ENCODE data around the gene SH3YL1.

The SH3YL1 gene, protein sequence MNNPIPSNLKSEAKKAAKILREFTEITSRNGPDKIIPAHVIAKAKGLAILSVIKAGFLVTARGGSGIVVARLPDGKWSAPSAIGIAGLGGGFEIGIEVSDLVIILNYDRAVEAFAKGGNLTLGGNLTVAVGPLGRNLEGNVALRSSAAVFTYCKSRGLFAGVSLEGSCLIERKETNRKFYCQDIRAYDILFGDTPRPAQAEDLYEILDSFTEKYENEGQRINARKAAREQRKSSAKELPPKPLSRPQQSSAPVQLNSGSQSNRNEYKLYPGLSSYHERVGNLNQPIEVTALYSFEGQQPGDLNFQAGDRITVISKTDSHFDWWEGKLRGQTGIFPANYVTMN

DNA sequence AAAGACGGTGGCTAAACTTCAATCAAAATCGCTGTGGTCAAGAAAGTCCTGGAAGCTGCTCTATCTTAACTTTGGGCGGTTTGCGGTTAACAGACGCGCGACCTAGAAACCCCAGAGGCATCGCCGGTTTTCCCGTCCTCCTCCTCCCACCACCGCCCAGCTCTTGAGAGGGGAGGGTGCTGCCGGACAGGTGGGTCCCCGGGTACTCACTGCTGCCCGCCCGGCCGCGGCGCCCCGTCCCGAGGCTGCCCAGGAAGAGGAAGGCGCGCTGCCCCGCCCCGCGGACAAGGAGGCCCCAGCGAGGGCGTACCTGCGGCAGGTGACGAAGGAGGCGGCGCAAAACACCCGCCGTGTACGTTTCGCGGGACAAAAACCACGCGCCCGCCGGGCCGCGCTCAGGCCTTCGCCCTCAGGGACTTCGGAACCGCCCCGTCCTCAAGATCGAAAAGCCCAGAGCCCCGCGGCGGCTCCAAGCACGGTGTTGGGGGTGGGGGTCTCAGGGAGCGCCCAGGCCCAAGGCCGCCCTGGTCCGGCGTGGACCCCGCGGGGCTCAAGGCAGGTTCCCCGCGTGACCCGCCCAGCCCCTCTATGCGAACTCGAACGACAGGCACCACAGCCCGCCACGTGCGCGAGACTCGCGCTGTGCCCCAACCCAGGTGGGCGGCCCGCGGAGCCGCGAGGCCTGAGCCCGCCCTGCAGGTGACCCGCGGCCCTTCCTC lies at the start of gene SH3YL1:
SH3YL1 (minus strand) TSS at position 259 of the 719 bp plus-strand sequence; CDS start at position 211, 48 bp downstream.
- no peak for DNase-seq (ENCODE audit: low read depth)

DNA sequence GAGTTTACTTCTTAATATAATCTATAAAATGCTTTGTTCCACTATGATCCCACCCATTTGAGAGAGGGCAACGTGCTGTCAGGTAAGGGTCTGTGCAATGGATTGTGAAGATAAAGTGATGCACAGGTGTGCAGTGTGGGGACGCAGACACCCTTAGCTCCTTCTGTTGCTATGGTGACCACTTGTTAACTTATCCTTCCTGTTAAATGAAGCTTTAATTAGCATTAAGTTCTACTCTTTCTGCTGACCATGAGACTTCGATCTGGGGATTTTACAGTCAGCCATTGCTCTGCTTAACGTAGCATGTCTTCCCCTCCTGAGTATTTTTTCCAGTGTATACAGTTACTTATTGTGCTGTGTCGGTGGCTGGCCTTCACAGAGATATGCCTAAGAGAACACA lies 47.2 kb upstream of the SH3YL1 start:
- DNase-seq (ENCODE audit: low read depth) = no peak

DNA sequence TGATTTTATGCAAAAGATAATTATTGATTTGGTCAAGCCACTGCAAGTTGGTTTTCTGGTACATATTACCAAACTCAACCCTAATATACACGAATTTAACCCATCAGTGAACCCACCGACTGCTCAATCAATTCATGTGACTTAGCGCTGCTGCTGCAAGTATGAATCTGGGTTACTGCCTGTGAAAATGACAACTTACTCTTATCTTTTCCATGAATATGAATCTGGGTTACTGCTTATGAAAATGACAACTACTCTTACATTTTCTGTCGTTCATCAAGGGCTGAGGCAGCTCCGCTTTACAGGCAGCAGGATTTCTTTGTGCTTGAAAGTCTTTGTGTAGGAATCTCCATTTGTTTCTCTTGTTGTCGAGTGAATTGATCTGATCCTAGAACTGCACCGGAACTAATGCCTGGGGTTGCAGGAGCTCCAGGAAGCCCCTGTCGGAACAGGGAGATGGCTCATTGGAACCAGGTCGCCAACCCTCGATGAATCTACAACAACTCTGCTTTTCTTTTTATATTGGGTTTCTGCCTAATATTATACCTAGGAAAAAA lies 46.2 kb upstream of the SH3YL1 start:
- DNase-seq (ENCODE audit: low read depth) = no peak

DNA sequence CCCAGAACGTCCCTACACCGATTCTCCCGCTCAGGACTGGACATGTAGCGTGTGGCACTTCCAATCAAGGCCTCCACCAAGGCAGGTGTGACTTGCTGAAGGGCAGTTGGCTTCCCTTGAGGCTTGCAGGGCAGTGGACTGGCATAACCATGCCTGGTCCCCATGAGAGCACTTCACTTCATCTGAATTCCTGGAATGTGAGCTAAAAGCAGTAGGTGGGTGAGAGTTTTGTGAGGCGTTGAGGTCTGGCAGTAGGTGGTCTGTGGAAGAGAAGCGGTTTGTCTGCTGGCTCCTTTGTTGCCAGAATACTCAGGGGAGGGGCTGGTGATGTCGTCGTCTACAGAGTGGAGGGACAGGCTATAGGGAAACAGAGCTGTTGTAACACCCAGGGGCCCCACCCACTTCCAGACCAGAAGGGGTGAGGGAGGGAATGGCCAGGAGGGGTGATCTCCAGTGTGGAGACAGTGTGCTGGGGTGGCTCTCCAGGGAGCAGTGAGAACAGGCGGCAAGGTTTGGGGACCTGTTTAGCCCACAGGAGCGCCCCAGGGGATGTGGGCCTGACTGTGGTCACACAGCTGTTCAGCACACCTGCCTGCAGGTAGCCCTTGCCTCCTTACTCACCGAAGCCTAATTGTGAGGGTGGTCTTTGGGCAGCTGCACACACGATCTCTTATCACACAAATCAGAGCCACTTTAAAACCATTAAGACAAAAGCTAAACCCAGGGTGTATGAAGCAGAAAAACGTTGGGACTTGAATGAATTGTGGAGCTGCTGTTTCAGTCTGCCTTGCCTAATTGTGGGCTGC lies 45.5 kb upstream of the SH3YL1 start:
- DNase-seq (ENCODE audit: low read depth) = no peak

DNA sequence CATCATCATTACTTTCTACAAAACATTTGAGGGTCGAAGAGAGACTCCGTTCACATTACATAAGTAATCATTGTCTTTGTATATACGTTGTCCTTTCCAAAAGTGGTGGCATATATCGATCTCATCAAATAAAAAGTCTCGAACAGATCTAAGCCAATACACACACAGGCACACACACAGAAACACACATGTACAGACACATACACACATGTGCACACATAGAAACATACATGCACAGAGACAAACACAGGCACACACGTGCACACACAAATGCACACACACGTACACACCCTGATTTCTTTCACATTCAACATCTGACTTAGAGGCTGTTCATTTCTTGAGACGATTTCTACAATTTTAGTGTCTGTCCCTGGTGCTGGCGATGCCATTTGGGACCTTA lies 41.5 kb upstream of the SH3YL1 start:
- no peak for DNase-seq (ENCODE audit: low read depth)

DNA sequence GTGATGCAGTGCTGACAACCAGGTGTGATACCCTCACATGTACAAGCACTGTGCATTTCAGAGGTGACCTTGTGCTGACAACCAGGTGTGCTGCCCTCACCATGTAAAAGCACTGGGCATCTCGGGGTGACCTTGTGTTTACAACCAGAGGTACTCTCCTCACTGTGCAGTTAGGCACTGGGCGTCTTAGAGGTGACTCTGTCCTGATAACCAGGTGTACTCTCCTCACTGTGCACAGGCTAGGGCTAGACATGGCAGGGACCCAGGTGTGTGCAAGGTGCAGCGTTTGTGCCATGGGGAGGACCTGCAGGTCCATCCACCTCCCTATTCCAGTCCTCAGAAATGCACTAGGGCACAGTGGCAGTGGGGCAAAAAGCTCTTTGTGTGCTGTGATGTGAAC lies 32.5 kb upstream of the SH3YL1 start:
- DNase-seq (ENCODE audit: low read depth) = no peak

DNA sequence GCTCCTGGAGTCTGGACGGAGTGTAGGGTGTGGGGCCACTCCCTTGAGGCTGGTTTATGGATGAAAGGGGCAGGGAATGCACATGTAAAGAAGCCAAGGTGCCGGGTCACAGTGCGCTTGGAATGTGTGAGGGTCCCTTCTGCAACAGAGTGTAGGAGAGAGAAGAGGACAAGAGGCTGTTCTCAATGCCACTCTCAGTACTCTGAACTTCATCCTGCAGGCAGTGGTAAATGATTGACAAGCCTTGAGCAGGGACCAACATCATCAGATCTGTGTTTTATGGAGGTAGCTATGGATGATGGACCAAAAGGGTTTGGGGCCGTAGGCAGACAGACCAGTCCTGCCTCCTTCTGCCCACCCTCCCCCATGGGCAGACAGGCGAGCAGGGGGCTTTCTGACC lies 31.3 kb upstream of the SH3YL1 start:
- DNase-seq (ENCODE audit: low read depth) = no peak

DNA sequence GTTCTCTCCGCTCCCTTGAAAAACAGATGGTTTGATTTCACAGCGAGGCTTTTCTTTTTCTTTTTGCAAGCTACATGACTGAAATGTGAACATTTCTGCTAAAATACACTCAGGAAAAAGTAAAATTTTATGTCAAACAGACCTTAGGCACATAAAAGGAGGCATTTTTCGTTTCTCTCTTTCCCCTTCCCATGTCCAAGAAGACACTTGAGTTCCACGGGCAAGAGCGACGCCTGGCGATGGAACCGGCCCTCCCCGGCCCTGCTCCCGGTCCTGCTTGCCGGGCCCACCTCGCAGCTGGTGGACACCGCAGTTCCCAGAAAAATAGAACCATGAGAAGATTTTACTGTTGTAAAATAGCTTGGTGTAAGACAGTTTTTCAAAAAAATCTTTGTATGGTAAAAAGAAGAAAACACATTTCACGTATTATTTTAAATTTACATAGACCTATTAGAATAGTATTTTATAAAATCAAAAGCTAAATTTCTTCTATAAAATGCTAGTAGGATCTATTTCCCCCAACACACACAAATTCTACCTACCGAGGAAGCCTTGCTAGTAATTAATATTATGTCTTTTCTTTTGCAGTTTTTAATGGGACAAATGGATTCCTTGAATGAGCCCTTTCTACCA lies 26.4 kb upstream of the SH3YL1 start:
- DNase-seq (ENCODE audit: low read depth) = peak; percentile 34

DNA sequence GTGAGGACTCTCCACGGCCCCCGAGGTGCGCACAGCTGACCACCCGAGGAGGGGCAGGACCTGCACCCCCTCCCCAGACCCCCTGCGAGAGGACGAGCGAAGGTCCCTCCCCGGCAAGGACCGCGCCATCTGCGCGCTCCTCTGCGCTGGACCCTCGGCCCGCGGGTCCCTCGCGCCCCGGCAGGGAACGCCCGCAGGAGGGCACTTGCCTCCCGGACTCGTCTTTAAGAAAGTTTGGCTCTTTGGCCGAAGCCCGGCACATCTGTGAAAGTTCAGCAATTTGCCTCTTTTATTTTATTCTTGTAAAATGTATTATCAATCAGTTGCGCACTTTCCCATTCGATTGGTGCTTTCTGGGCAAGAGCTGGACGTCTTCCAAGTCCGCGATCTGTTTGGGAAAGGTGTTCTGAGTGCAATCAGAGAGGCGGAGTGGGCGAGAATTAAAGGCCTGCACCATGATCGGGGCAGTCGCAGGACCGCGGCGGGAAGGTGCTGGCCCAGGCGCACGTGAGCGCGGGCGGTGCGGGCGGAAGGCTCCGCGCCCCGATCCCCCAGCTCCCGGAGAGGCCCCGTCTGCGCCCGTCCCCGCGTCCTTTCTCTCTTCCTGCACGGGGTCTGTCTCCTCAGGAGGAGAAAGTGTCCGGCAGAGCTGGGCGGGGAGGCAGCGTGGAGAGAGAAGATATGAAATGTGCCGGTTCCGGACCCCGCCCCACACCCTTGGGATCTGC lies 25.7 kb upstream of the SH3YL1 start:
- DNase-seq (ENCODE audit: low read depth) = no peak

DNA sequence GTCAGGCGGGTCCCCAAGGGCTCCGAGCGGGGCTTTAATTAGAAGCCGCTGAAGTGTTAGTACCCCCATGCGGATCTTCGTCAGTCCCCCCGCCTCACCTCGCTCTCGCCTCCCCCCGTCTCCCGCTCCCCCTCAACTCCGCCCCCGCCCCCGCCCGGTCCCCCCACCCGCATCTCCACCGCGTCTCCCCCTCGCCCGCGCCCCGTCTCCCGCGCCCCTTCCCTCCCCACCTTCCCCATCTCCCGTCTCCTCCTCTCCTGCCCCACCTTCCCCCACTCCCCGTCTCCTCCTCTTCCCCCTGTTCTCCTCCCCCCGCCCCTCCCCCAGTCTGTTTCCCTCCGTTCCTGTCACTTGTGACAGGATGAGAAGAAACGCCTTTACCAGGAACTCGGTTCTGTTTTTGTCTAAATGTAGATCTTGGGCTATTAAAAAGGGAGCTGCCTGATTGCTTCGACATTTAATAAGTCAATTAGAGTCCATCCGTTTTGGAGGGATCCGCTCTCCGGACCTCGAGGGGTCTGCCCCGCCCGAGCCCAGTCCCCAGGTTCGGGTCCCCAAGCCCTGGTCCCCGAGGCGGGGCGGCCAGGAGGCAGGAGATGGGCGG lies 25.0 kb upstream of the SH3YL1 start:
- no peak for DNase-seq (ENCODE audit: low read depth)

DNA sequence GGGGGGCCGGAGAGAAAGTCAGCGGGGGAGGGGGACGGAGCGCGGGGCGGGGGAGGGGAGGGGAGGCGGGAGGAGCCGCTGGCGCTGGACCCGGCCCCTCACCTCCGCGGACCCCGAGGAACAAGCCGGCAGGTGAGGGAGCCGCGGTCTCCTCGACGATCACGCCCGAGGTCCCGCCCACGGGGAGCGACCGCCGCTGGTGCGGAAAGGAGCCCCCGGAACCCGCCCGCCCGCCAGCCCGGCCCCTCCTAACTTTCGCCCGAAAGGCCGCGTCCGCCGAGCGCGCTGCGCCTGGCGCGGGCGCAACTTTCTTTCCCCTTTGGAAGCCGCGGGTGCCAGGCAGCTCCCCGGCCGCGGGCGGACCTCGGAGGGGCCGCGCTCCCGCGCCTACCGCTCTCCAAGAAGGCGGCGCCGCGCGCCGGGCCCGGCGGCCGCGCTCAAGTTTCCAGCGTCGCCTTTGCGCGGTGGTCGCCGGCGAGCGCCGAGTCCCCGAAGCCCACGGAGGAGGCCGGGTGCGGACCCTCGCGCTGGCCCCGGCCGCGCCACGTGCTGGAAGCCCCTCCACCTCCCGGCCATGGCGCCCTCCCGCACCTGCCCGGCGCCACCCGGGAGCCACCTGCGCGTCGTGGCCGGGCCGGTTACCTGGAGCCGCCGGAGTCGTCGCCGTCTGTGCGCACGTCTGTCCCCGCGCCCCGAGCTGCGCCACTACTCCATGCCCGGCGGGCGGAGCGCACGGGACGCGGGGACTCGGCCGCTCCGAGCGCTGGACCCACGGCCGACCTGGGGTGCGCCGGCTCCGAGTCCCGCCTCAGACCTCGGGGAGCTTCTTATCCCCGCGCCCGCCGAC lies 24.3 kb upstream of the SH3YL1 start, which contains the start of gene ALKAL2:
ALKAL2 (minus strand) TSS at position 181 of the 847 bp plus-strand sequence. CDS start 256 bp downstream, outside the sequence.
- DNase-seq (ENCODE audit: low read depth) = no peak

DNA sequence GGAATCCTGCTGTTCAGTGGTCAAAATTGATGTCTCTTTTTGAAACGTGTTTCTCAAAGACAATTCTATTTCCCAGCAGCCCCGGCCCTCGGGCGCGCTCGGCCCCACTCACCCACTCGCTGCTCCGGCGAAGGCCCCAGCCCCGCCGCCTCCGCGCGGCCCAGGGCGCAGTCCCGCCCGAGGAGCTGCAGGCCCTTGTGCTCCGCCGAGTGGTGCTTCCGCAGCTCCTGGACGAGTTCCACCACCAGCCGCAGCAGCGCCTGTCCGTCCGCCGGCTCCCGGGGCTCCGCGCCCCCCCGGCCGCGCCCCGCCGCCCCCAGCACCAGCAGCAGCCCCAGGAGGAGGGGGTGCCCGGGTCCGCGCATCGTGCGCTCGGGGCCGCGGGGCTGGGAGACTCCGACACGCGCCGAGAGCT lies 23.6 kb upstream of the SH3YL1 start:
- DNase-seq (ENCODE audit: low read depth) = no peak

DNA sequence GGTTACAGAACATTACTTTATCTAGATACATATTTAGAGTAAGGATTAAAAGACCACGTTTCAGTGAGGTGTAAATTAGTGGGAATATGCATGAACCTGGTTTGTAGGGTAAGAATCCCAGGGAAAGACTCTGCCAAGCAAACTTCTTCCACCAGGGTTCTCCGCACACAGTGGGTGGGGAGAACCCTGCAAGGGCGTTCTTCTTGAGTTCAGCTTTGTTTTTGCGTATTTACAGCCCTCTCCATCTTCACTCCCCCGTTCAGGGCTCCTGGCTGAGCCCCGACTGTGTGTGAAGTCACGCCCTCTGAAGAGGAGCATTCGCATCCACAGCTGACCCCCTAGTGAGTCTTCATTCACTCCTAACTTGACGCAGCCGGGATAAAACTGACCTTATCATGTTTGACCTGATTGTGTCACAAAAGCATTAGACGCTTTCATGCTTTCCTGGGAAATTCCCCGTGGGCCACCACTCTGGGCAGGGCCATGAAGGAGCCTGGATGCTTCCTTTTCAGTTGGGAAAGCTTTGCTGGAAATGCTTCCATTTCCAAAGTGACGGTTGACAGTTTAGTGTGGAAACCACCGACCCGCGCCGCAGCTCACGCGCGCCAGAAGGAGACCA lies 23.1 kb upstream of the SH3YL1 start:
- DNase-seq (ENCODE audit: low read depth) = no peak

DNA sequence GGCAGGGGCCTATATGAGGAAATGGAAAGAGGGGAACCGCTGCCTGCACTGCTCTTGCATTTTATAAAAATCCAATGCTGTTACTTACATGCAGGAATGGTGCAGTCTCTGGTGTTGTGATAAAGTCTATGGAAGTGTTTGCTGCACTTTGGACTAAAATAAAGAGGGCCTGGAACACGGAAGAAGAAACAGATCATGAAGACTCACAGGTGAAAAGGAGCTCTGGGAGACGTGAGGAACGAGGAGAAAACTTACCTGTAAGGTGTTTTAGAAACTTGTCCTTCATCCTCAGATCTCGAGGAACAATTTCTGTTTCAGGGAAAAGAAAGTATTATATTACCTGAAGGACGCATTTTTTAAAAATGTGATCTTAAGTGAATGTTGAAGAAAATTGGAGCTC lies 22.2 kb upstream of the SH3YL1 start:
- DNase-seq (ENCODE audit: low read depth) = no peak

DNA sequence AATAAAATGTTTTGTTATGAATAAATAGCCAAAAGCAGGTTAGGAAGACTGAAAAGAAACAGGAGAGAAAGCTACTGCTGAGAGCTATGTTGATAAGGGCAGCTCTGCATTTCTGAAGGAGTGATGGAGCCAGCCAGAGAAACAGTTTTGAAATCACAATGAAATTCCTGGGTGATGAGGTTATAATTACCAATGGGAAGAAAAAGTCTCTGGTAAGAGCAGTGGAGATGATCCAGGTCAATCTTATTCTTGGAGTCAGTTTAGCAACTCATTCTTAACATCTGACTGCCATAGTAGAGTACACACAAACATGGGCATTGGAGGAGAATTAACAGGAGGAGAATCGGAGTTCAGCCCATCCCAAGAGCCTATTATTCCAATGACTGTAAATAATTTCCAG lies 21.7 kb upstream of the SH3YL1 start:
- DNase-seq (ENCODE audit: low read depth) = peak; percentile 55

DNA sequence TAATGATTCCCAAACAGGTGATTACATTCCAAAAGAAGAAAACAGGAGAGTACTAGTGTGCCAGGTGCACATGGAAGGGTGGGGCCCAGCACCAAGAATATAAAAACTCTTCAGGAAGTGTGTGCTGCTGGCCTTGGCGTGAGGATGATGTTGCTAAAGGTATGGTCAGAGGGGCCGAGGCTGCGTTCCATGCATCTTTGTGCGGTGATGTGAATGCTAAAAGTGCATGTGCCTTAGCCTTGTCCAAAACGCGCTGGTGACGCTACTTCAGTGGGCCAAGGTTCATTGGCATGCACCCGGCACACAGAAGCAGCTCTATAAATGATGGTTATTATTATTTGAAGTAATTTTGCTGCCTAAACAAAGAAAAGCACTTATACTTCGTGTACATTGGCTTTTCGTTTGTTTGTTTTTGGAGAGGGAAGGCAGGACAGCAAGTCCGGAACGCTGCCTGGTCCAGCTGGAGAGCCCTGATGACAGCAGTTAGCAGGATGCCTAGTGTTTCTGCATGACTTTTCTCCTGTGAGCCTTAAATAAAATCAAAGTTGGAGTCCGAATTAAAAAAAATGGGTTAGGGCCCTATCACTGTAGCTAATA lies 21.2 kb upstream of the SH3YL1 start:
- DNase-seq (ENCODE audit: low read depth) = no peak

DNA sequence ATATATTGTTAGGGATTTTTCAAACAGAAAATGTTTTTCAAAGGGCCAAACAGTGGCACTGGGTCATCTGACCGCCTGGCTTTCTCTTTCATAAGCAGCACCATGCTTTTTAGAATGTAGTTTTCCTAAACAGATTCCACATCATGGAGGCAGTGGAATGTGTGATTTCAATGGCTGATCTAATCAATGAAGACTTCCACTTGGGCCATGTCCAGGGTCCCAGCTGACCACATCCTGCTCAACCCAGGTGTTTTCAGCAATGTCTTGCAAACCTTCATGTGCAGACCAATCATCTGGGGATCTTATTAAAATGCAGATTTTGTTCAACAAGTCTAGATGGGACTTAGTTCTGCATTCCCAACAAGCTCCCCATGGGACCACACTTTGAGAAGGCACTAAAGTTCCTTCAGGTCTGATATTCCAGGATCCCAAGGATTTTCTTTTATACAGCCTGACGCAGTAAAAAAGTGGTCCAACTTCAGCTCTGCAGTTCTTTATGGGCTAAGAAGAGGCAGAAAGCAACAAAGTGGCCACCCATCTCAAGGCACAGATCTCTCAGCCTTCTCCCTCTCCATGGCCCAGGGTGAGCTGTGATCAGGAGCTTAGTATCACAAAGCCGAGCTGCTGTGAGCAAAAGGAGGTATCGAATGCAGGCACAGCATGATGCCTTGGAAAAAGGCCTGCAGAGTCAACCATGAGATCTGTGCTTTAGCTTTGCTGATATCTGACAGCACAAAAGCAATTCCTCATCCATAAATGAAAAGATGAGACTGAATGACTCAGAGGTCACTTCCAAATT lies 20.4 kb upstream of the SH3YL1 start:
- DNase-seq (ENCODE audit: low read depth) = no peak
